HG03066 (cell line): ENCODE measurements around the gene SOWAHD.
A peak's percentile ranks its signal among the peaks of the same experiment; 100 is the strongest.
"Not testable (repeated sequence)": the region's sequence is repeated elsewhere in the genome, so short reads cannot be mapped to it uniquely, and the experiment has no call there.

ENCODE experiments used
- ATAC-seq: cut with Tn5 transposase; IDR thresholded peaks from one replicate; pipeline ENCODE4 v1.9.1; 2021; ENCODE audit warnings: low read depth; ENCODE audit not compliant: unreplicated experiment

The SOWAHD gene

GRCh38 chrX:119757646-119757978, 776 bp upstream of the SOWAHD start:
- no peak for ATAC-seq

GRCh38 chrX:119758731-119759247, 401 bp downstream of the SOWAHD start:
- no peak for ATAC-seq

GRCh38 chrX:119759248-119759766, 919 bp downstream of the SOWAHD start:
- no peak for ATAC-seq

GRCh38 chrX:119760026-119760877, 1.9 kb downstream of the SOWAHD start:
- no peak for ATAC-seq

- ATAC-seq: no peak
Observed at GRCh38 chrX:119762718-119763117, 4.3 kb downstream of the SOWAHD start.

DNA sequence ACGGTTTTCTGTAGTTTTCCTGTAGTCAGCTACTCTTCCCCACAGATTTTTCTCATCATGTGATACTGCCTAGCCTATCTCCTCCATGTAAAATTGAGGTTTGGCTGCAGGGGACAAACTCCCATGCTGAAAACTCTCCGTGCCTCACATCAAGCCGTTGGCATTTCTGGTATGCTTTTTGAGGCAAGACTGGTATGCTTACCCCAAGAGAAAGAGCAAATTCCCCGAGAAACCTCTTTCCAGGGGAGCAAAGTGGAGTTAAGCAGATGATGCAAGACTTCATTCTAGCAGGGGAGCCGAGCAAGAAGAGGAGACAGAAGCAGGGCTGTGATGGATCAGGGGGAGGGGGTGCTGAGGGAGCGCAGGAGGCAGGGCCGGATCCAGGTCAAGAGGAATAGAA, 4.8 kb downstream of the SOWAHD start:
- no peak for ATAC-seq

- ATAC-seq: no peak
Observed at GRCh38 chrX:119763836-119764387, 5.5 kb downstream of the SOWAHD start.

DNA sequence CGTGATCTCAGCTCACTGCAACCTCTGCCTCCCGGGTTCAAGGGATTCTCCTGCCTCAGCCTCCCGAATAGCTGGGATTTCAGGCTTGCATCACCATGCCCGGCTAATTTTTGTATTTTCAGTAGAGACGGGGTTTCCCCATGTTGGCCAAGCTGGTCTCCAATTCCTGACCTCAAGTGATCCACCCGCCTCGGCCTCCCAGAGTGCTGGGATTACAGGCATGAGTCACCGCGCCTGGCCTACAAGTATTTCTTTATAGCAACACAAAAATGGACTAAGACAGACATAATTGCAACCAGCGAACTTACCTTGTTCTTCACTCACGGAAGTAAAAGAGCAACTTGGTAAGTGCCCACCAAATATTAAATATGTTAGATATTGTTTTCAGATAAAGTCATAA, 10.0 kb downstream of the SOWAHD start:
- ATAC-seq: not testable (repeated sequence)

DNA sequence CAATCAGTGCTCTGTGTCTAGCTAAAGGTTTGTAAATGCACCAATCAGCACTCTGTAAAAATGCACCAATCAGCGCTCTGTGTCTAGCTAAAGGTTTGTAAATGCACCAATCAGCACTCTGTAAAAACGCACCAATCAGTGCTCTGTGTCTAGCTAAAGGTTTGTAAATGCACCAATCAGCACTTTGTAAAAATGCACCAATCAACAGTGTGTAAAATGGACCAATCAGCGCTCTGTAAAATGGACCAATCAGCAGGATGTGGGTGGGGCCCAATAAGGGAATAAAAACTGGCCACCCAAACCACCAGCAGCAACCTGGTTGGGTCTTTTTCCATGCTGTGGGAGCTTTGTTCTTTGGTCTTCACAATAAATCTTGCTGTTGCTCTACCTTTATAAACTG, 11.0 kb downstream of the SOWAHD start:
- not testable (repeated sequence) for ATAC-seq

DNA sequence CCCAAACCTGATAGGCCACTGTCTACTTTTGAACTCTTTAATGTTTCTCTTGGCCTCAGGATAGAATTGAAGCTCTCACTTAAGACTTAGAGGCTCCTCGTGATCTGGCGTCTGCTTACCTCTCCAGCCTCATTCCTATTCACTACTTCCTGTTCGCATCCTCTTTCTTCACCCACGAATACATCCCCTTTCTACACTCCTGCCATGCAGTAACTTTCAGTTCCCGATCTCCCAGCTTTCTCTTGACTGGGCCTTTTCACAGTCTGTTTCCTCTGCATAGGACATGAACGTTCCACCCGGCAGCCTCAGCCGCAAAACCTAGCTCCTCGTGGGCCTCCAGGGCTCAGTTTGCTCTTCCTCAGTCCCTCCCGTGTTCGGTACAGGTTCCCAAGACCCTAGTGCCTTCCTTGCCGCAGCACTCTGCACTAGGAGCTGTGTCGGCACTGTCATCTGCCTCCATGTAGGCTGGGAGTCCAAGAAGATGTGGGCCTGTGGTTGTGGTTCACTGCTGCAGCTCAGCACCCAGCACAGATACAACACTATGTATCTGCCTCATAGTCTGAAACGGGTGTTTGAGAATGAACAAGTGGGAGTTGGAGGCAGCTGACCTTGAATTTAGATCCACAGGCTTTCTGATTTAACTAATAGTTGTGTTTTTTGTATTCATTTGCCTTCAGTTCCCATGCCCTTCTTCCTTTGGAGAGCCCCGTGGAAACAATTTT, 17.3 kb downstream of the SOWAHD start:
- ATAC-seq: no peak

DNA sequence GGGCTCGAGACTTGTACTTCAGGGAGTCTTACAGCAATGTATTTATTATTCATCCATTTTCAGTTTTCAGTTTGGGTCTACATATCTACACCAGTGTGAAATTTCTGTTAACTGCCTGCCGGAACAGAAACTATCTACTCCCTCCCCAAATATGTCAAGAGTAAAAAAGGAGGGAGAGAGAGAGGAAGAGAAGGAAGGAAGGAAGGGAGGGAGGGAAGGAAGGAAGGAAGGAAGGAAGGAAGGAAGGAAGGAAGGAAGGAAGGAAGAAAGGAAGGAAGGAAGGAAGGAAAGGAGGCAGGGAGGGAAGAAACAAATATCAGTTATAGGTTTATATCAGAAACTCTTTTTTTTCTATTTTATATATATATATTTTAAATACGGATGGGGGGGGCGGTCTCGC, 20.4 kb downstream of the SOWAHD start:
- no peak for ATAC-seq

- ATAC-seq: no peak
Observed at GRCh38 chrX:119783026-119783425, 24.6 kb downstream of the SOWAHD start.

DNA sequence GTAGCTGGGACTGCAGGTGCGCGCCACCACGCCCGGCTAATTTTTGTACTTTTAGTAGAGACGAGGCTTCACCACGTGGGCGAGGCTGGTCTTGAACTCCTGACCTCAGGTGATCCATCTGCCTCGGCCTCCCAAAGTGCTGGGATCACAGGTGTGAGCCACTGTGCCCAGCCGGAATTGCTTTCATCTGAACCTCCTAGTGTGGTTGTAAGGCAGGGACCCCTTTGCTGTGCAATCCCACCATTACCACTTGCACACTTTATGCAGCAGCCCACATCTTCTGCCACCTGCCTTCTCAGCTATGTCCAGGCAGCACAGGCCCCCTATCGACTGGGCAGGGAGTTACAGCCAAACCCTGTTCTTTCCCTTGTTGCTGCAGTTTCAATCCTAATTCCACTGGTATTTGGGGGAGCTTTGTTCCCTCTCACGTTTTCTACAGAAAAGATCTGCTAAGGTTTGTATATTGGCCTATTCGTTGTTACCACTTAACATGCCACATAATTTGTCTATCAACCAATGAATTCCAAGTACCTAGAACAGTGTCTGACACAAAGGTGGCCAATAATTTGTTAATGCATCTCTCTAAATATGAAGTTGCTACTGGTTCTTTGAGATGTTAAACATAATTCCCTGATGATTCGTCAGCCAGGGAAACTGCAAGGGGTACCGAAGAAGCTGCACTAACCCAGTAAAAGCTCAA, 26.5 kb downstream of the SOWAHD start:
- no peak for ATAC-seq

- peak; percentile 12 for ATAC-seq
Observed at GRCh38 chrX:119790977-119791436, 32.6 kb downstream of the SOWAHD start.

DNA sequence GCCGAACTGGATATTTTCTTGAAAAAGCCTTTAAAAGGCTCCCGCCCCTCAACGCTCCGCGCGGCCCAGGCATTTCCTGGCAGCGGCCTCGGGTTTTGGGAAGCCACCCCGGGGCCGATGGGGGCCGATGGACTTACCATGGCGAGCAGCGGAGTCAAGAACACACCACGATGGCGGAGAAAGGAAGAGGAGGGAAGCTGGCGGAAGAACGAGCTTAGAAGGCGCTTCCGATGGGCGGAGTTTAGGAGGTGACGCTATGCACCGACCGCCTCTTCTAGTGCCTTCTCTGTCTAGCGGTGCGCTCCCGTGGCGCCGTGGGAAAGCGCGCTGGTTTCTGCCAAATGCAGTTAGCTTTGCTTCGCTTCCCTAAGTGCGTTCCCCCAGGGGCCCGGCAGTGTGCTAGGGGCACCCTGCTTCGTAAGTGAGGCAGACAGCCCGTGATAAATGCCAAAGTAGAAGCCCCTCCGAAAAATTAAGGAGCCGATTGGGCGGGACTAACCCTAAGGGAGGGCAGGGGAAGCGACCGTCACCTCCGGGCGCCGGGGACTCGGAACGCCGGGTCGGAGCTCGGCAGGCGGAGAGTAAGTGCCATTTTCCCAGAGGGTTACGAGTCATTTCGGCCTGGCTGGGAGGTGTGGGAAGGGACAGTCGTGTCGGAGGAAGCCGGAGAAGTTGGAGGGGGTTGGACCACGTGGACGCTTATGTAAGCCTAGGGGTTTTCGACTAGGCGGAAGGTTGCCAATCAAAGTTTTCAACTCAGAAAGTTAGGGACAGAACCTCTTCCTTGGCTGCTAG, 33.2 kb downstream of the SOWAHD start, which contains the start of gene RPL39:
RPL39 (minus strand) TSS at position 194 of the 795 bp plus-strand sequence; CDS start at position 140, 54 bp downstream.
- peak; percentile 90 for ATAC-seq

DNA sequence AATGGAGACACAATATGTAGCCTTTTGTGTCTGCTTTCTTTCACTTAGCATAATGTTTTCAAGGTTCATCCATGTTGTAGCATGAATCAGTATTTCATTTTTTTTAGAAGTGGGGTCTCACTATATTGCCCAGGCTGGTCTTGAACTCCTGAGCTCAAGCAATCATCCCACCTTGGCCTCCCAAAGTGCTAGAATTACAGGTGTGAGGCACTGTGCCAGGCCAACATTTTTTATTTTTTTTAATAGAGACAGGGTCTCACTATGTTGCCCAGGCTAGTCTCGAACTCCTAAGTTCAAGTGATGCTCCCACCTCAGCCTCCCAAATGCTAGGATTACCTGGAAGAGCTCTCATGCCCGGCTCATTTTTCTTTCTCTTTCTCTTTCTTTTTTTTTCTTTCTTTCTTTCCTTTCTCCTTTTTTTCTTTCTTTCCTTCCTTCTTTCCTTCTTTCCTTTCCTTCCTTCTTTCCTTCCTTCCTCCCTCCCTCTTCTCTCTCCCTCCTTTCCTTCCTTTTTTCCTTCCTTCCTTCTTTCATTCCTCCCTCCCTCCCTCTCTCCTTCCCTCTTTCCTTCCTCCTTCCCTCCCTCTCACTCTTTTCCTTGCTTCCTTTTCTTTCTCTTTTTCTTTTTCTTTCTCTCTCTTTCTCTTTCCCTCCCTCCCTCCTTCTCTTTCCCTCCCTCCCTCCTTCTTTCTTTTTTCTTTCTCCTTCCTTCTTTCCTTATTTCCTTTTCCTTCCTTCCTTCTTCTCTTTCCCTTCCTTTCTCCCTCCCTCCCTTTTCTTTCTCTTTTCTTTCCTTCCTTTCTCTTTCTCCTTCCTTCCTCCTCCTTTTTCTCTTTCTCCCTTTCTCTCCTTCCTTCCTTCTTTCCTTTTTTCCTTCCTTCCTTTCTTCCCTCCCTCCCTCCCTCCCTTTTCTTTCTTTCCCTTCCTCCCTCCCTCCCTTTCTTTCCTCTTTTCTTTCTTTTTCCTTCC, 43.1 kb downstream of the SOWAHD start:
- ATAC-seq: no peak

DNA sequence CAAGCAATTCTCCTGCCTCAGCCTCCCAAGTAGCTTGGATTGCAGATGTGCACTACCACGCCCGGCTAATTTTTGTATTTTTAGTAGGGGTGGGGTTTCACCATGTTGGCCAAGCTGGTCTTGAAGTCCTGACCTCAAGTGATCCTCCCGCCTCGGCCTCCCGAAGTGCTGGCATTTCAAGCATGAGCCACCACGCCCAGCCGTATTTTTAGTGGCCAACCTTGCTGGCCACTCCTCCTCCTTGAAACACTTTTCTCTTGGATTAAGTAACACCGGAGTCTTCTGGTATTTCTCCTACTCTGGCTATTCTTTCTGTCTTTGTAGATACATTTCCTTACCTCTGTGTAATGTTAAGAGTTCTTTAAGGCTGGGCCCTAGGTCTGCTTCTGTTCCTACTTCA, 44.2 kb downstream of the SOWAHD start:
- no peak for ATAC-seq

DNA sequence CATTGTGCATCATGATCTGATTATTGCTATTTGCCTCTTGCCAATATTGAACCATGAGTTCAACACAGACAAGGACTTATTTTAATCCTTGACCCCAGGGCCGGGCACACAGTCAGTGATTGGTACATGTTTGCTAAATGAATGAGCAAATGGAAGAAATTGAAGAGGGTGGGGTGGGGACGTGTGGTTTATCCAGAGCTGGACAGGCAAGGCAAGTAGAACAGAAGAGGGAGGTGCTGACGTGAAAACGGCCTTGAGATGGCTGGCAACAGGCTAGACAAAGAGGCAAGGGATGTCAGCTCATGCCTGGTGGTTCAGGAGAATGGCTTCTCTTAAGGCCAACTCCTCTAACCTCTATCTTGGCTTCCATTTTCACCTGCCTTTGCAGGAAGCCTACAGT, 50.1 kb downstream of the SOWAHD start:
- not testable (repeated sequence) for ATAC-seq
